ENCODE results near the gene SGPL1. TPM values are rescaled to one million over a fixed set of nuclear protein-coding genes. Genes with fewer than 3 reads are reported as not detected.

SGPL1 gene
- total RNA-seq, 3 donors from 2014 or later, result 50.5 to 67.2 (median 55.5) TPM

DNA sequence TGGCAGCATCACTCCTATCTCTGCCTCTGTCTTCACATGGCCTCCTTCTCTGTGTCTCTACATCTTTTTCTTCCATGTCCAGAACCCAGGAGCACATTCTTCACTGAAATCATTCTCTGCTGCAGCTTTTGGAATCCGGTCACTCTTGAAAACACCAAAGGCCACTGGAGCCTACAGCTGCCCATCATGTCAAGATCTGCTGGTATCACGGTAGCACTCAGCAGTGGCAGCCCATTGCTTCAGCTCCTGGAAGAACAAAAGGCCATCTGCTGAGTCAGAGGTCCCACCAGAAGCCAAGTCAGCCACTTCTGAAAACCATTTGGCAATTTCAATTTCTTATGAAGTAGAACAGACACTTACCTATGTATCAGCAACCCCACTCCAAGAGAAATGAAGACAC is 78.7 kb downstream of the SGPL1 start:
- TF ChIP-seq, protein P1, sequence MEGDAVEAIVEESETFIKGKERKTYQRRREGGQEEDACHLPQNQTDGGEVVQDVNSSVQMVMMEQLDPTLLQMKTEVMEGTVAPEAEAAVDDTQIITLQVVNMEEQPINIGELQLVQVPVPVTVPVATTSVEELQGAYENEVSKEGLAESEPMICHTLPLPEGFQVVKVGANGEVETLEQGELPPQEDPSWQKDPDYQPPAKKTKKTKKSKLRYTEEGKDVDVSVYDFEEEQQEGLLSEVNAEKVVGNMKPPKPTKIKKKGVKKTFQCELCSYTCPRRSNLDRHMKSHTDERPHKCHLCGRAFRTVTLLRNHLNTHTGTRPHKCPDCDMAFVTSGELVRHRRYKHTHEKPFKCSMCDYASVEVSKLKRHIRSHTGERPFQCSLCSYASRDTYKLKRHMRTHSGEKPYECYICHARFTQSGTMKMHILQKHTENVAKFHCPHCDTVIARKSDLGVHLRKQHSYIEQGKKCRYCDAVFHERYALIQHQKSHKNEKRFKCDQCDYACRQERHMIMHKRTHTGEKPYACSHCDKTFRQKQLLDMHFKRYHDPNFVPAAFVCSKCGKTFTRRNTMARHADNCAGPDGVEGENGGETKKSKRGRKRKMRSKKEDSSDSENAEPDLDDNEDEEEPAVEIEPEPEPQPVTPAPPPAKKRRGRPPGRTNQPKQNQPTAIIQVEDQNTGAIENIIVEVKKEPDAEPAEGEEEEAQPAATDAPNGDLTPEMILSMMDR (IDR thresholded peaks at IDR 0.05), result no peak
- no peak for ATAC-seq
- DNase-seq, result no peak
- Histone ChIP-seq H3K36me3 (ENCODE audit: low read depth) (no peaks in the 10 kb centered on the region), H3K4me3 (no peak overlapping the region), H3K9me3 (no peaks in the 10 kb centered on the region), H3K4me1 (ENCODE audit: low read depth) (no peaks in the 10 kb centered on the region)
- intact Hi-C loops (cut with DNase I, micrococcal nuclease), result no loop called here

DNA sequence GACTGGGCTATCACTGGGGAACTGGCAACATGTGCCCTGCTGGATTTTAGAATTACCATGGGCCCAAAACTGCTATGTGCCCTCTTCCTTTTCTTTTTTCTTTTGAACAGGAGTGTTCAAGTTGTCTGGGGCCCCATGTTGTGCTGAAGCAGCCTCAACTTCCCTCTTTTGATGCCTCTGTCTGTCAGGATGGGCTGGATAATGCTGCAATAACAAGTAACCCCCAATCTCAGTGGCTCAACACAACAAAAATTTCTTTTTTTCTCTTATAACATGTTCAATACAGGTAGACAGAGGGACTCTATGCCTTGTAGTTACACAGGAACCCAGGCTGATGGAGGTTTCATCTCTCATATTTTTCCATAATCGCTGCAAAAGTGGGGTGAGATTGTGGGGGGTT is 80.8 kb downstream of the SGPL1 start:
- H3K4me1 ChIP-seq (ENCODE audit: low read depth), result no peaks in the 10 kb centered on the region
- intact Hi-C loops (cut with DNase I, micrococcal nuclease), result no loop called here
- DNase-seq (no peak), ATAC-seq (no peak)
- TF ChIP-seq, protein P1 (IDR thresholded peaks at IDR 0.05), result no peak
- H3K36me3 ChIP-seq (ENCODE audit: low read depth), result no peaks in the 10 kb centered on the region
- H3K9me3 ChIP-seq, result no peaks in the 10 kb centered on the region
- H3K4me3 ChIP-seq, result no peak overlapping the region

DNA sequence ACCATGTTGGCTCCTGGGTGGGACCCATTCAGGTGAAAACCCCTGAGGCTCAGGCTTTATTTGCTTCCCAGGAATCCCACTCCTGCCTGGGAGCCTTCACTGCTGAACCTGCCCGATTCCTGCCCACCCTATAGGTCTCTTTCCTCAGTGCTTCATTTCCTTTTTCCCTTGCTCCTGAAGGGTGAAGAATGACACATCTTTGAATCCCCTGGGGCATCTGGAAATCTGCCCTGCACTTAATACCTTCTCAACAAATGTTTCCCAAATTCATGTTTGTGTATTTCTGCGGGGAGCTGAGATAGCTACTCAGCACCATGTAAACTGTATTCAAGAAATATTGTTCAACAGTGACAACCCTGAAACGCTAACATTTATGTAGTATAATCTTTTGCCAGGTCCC is 82.9 kb downstream of the SGPL1 start:
- ATAC-seq (no peak), DNase-seq (no peak)
- Histone ChIP-seq H3K36me3 (ENCODE audit: low read depth) (no peaks in the 10 kb centered on the region), H3K4me3 (no peak overlapping the region), H3K4me1 (ENCODE audit: low read depth) (no peaks in the 10 kb centered on the region), H3K9me3 (no peaks in the 10 kb centered on the region)
- TF ChIP-seq, protein P1 (IDR thresholded peaks at IDR 0.05), result no peak
- intact Hi-C loops (cut with DNase I, micrococcal nuclease), result no loop called here

DNA sequence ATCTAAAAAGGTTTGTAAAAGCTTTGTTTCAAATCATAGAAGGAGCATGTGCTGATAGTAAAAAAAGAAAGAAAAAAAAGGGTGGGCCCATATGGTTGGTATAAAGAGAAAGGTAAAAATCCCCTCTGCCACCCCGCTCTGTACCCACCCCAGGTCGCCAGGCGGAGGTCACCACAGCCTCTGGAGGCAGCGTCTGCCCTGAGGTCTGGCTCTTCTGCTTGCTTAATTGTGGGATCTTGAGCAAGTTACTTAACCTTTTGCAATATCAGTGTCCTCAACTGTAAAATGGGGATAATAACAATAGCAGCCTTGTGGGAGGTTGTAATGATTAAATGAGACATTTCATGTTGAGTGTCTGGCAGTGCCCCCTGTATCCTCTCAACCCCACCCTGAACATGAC is 83.3 kb downstream of the SGPL1 start:
- Histone ChIP-seq H3K4me1 (ENCODE audit: low read depth) (no peaks in the 10 kb centered on the region), H3K36me3 (ENCODE audit: low read depth) (no peaks in the 10 kb centered on the region), H3K4me3 (no peak overlapping the region), H3K9me3 (no peaks in the 10 kb centered on the region)
- DNase-seq (no peak), ATAC-seq (no peak)
- intact Hi-C loops (cut with DNase I, micrococcal nuclease), result no loop called here
- TF ChIP-seq, protein P1 (IDR thresholded peaks at IDR 0.05), result no peak

DNA sequence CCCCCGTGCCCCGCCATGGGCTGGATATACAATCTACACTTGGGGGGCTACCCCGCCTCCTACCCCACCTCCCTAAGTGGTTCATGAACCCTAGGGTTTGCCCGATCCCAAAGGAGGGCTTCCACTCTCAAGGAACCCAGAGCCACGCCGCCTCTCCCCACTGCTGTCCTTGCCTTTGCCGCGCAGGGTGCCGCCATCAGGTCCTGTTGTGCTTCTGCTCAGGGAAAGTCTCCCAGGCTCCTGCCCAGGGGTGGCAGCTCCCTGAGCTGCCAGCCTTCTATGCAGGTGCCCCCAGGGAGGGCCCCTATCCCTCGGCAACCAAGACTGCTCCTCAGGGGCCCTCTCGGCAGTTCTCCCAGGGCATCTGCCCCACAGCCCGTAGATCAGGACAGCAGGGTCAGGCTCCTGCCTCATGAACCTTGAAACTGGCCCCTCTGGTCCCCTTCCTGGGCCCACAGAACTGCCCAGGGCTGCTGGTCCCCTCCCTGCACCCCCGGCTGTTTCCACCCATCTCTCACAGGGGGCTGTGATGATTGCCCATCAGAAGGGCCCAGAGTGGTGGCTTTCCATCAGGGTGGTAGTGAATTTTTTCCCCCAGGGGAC is 85.6 kb downstream of the SGPL1 start:
- Histone ChIP-seq H3K9me3 (no peaks in the 10 kb centered on the region), H3K36me3 (ENCODE audit: low read depth) (no peaks in the 10 kb centered on the region), H3K4me3 (no peak overlapping the region), H3K4me1 (ENCODE audit: low read depth) (no peaks in the 10 kb centered on the region)
- no peak for ATAC-seq
- intact Hi-C loops (cut with DNase I, micrococcal nuclease), result no loop called here
- TF ChIP-seq, protein P1 (IDR thresholded peaks at IDR 0.05), result no peak
- DNase-seq, result no peak

Data from mucosa of descending colon (tissue), 3 donors.